Vagina (tissue), 2 donors: Measurements from ENCODE around the gene IFT81.
"Not testable (repeated sequence)": the region's sequence is repeated elsewhere in the genome, so short reads cannot be mapped to it uniquely, and the experiment has no call there.

ENCODE experiments used
- POLR2A ChIP-seq, 2 donors: fragments of 450-650 bp; IDR thresholded peaks; one replicate each; pipeline ENCODE4 v1.6.1; 2017; ENCODE audit warnings: antibody characterized with exemption in 2 of 2, mild to moderate bottlenecking in 2 of 2, moderate library complexity in 2 of 2
- TF ChIP-seq, protein P1 (sequence below), 3 experiments: fragments of 450-650 bp in 2 of 3; fragments of 200-600 bp in 1 of 3; sonication (generic) in 1 of 3; IDR thresholded peaks; one replicate each; pipeline ENCODE4 v1.5.1; 2017 to 2019; ENCODE audit warnings: antibody characterized with exemption in 3 of 3, mild to moderate bottlenecking in 2 of 3, moderate library complexity in 2 of 3

DNA sequence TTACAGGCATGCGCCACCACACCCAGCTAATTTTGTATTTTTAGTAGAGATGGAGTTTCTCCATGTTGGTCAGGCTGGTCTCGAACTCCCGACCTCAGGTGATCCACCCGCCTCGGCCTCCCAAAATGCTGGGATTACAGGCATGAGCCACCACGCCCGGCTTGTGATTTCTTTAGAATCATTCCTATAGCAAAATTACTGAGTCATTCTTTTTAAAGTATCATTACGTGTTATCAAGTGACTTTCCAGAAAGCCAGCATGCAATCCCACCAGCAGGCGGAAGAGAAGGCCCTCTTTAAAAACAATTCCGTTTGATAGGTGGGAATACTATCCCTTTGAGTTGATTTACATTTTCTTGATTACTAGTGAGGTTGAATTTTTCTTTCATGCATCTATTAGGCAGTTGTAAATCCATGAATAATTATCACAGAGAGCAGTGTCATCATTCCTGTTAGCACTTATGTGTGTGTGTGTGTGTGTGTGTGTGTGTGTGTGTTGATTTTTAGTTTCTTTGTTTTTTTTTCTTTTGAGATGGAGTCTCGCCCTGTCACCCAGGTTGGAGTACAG lies 131.8 kb downstream of the IFT81 start:
- TF ChIP-seq, protein P1, sequence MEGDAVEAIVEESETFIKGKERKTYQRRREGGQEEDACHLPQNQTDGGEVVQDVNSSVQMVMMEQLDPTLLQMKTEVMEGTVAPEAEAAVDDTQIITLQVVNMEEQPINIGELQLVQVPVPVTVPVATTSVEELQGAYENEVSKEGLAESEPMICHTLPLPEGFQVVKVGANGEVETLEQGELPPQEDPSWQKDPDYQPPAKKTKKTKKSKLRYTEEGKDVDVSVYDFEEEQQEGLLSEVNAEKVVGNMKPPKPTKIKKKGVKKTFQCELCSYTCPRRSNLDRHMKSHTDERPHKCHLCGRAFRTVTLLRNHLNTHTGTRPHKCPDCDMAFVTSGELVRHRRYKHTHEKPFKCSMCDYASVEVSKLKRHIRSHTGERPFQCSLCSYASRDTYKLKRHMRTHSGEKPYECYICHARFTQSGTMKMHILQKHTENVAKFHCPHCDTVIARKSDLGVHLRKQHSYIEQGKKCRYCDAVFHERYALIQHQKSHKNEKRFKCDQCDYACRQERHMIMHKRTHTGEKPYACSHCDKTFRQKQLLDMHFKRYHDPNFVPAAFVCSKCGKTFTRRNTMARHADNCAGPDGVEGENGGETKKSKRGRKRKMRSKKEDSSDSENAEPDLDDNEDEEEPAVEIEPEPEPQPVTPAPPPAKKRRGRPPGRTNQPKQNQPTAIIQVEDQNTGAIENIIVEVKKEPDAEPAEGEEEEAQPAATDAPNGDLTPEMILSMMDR (IDR thresholded peaks at IDR 0.05): not testable (repeated sequence)
- TF ChIP-seq POLR2A (IDR thresholded peaks at IDR 0.05): not testable (repeated sequence)
